ENCODE results near the gene XBP1. TPM values are rescaled to one million over a fixed set of nuclear protein-coding genes. Genes with fewer than 3 reads are reported as not detected.
A peak's percentile ranks its signal among the peaks of the same experiment; 100 is the strongest.

XBP1 gene
- polyA plus RNA-seq, 1 of the 3 experiments (the other 2 are of a cell fraction) = 55.6 TPM

DNA sequence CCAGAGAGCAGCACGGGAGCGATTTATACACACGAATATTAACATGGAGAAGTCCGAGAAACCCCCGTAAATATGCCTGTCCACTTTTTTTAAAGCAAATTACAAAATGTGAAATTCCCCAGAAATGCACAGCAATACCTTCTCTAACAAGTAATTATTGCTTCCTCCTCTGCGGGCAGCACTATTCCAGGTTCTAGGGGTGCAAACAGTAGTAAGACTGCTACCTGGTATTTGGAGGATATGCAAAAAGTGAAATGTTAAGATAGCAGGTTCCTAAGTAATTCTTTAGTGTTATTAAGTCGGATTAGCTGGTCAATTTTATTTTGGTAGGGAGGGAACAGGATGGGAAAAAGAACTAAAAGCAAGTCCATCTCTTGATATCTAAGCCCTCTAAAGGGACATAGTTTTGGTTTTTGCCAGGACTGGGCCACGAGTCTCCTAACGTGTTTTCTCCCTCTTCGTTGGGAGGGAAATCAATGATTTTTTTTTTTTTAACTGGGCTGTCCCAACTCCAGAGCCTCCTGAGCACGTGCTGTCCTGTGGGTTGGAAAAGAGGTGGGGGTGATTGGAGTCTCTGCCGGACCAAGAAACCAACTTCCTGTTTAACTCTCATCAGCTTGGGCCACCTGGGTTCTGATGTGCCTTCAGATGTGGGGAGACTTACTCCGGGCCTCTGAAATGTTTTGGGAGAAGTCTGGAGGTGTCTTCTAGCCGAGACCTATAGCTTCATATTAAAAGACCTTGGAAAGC lies 1.7 kb upstream of the XBP1 start (continued):
- TF ChIP-seq, protein P1, sequence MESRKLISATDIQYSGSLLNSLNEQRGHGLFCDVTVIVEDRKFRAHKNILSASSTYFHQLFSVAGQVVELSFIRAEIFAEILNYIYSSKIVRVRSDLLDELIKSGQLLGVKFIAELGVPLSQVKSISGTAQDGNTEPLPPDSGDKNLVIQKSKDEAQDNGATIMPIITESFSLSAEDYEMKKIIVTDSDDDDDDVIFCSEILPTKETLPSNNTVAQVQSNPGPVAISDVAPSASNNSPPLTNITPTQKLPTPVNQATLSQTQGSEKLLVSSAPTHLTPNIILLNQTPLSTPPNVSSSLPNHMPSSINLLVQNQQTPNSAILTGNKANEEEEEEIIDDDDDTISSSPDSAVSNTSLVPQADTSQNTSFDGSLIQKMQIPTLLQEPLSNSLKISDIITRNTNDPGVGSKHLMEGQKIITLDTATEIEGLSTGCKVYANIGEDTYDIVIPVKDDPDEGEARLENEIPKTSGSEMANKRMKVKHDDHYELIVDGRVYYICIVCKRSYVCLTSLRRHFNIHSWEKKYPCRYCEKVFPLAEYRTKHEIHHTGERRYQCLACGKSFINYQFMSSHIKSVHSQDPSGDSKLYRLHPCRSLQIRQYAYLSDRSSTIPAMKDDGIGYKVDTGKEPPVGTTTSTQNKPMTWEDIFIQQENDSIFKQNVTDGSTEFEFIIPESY (IDR thresholded peaks at IDR 0.05; ENCODE audit: borderline replicate concordance, low read depth) = no peak

DNA sequence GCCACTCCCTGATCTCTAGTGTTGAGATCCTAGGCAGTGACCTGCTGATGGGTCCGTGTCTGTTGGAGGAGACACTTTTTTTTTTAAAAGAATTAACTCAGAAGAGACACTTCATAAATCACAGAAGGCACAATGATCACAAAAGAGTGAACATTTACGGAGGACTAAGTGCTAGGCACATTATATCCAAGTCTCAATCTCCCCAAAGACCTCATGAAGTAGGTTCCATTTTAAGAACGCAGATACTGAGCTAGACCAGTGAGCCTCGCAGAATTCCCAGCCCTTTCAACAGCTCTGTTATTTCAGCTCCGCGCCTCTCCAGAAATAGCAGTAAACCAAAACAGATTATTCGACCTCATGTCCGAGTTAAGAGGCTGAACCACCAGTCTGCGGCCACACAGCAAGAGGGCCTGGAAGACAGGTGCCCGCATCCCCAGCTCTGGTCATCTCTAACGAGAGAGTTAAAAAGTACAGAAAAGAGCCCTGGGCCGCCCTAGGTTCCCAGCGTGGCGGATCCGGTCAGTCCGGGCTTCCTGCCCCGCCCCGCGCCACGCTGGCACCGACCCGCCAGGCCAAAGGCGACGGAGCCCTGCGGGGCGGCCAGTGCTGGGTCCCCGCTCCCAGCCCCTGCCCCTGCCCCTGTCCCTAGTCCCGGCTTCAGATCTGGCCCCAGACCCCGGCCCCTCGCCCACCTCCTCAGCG lies 612 bp downstream of the XBP1 start:
- Histone ChIP-seq H3K27ac (ENCODE audit: low read depth in 2 of 2, low read length in 1 of 2) (peak overlapping the region; percentile 87 to 99), H3K79me2 (ENCODE audit: insufficient read depth) (peaks cover 63% of the 10 kb centered on the region), H3K9me2 (no peaks in the 10 kb centered on the region), H3K4me1 (ENCODE audit: control insufficient read depth in 1 of 2, insufficient read depth in 2 of 2, low read depth in 1 of 2, low read length in 1 of 2) (peaks cover 2 to 11% of the 10 kb centered on the region in 2 experiments; a peak in 1 of 4 replicates), H3K36me3 (replicated peaks in 1 of 2; ENCODE audit: control insufficient read depth in 1 of 2, insufficient read depth in 2 of 2, low read length in 1 of 2) (peaks cover 31 to 47% of the 10 kb centered on the region in 2 experiments), H3K9me3 (no peaks in the 10 kb centered on the region), H3F3A (replicated peaks; ENCODE audit: insufficient read depth) (peaks cover 49% of the 10 kb centered on the region), H3K4me2 (peak overlapping the region; percentile 96), H4K20me1 (ENCODE audit: insufficient read depth) (peaks cover 25% of the 10 kb centered on the region), H3K9ac (peak overlapping the region; percentile 99), H3K27me3 (ENCODE audit: insufficient read depth) (no peaks in the 10 kb centered on the region), H3K4me3 (ENCODE audit: low read depth in 2 of 2, low read length in 1 of 2) (peak overlapping the region; percentile 79 to 95), H2AFZ (ENCODE audit: low read depth) (no peak overlapping the region)
- DNase-seq = peak; percentile 84
- CTCF ChIA-PET = interaction anchor here (0.6 to 4.7 kb wide), 5 partner anchors 27 to 446 kb away, joined by 3 to 17 read pairs (median 6); partner anchors contain the start of gene CCDC117
- 0 out of 2 replicates have a peak, but pooled peaks have one; percentile 21 for TF ChIP-seq SIN3A (IDR thresholded peaks at IDR 0.05; ENCODE audit: borderline replicate concordance, low read depth, low read length)
- peak; percentile 3; the same call in 1 of the 2 replicates for TF ChIP-seq POLR2AphosphoS5 (IDR thresholded peaks at IDR 0.05; ENCODE audit: low read depth, low read length)
- peak; percentile 34; the same call in 1 of the 2 replicates for TF ChIP-seq GABPA (IDR thresholded peaks at IDR 0.05; ENCODE audit: low read depth)
- no peak for TF ChIP-seq ELF1 (IDR thresholded peaks at IDR 0.05)
- 1% methylated on average over 11 of the region's 31 CpGs for WGBS (ENCODE audit: low lambda C conversion rate)
- POLR2A ChIA-PET = interaction anchor here (0.8 to 2.5 kb wide), 13 partner anchors 9 to 887 kb away, joined by 3 to 13 read pairs (median 4); partner anchors contain the start of genes CCDC117, CHEK2 and TTC28

DNA sequence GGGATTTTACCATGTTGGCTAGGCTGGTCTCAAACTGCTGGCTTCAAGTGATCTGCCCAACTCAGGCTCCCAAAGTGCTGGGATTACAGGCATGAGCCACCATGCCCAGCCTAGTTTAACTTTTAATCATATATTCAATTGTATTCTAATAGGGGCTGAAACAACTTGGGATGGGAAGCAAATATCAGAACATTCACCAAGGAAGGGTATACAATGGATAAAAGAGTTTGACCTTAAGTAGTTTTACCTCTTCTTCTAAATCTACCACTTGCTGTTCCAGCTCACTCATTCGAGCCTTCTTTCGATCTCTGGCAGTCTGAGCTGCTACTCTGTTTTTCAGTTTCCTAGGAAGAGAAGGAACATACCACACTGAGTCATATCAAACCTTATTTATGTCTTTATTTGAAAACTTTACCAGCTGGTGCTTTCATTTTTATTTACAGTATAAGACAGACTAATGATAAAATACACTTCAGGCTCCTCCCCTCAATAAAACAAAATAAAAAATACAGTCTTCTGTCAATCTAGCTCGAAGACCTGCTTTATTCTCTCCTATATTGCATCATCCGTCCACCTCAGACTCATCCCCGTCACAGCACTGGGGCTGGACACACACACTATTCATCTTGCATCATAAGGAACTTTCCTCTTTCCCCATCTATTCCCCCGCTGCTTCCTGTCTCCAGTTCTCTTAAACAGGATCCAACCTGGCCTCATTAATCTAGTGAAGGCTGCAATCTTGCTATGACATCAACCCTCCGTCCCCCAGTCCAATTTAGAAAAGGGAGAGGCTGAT lies 1.4 kb downstream of the XBP1 start:
- ChIA-PET POLR2A (interaction anchor here (0.5 to 2.5 kb wide), 12 partner anchors 9 to 212 kb away, joined by 3 to 13 read pairs (median 4); partner anchors contain the start of genes CCDC117, CHEK2 and TTC28), CTCF (interaction anchor here (0.6 to 4.7 kb wide), 7 partner anchors 11 to 447 kb away, joined by 3 to 17 read pairs (median 4); partner anchors contain the start of gene CCDC117)
- peaks cover 56% of the 10 kb centered on the region for H3F3A ChIP-seq (replicated peaks; ENCODE audit: insufficient read depth)
- H3K4me1 ChIP-seq (ENCODE audit: control insufficient read depth in 1 of 2, insufficient read depth in 2 of 2, low read depth in 1 of 2, low read length in 1 of 2) = peaks cover 2 to 11% of the 10 kb centered on the region in 2 experiments; a peak in 1 of 4 replicates
- H3K27me3 ChIP-seq (ENCODE audit: insufficient read depth) = no peaks in the 10 kb centered on the region
- WGBS (ENCODE audit: low lambda C conversion rate) = 9% methylated on average over 7 of the region's 7 CpGs
- peak overlapping the region; percentile 96 for H3K4me2 ChIP-seq
- no peak overlapping the region for H2AFZ ChIP-seq (ENCODE audit: low read depth)
- DNase-seq = peak; percentile 57
- H3K27ac ChIP-seq (ENCODE audit: low read depth in 2 of 2, low read length in 1 of 2) = peak overlapping the region; percentile 87 to 99
- H4K20me1 ChIP-seq (ENCODE audit: insufficient read depth) = peaks cover 33% of the 10 kb centered on the region
- H3K9ac ChIP-seq = peak overlapping the region; percentile 99
- H3K79me2 ChIP-seq (ENCODE audit: insufficient read depth) = peaks cover 69% of the 10 kb centered on the region
- H3K4me3 ChIP-seq (ENCODE audit: low read depth in 2 of 2, low read length in 1 of 2) = peak overlapping the region; percentile 79 to 95
- H3K36me3 ChIP-seq (replicated peaks in 1 of 2; ENCODE audit: control insufficient read depth in 1 of 2, insufficient read depth in 2 of 2, low read length in 1 of 2) = peaks cover 39 to 54% of the 10 kb centered on the region in 2 experiments
- no peaks in the 10 kb centered on the region for H3K9me2 ChIP-seq
- H3K9me3 ChIP-seq = no peaks in the 10 kb centered on the region
- TF ChIP-seq, protein P1 (IDR thresholded peaks at IDR 0.05; ENCODE audit: borderline replicate concordance, low read depth) = no peak
- TF ChIP-seq ELF1 (IDR thresholded peaks at IDR 0.05) (no peak), TCF12 (IDR thresholded peaks at IDR 0.05) (no peak), GABPA (IDR thresholded peaks at IDR 0.05; ENCODE audit: low read depth) (no peak), YY1 (IDR thresholded peaks at IDR 0.05; ENCODE audit: low read depth) (no peak), FOXJ3 (CRISPR knock-in tag; IDR thresholded peaks at IDR 0.05) (no peak), RXRA (IDR thresholded peaks at IDR 0.05; ENCODE audit: borderline replicate concordance, low read depth) (no peak), POLR2AphosphoS5 (IDR thresholded peaks at IDR 0.05; ENCODE audit: low read depth, low read length) (peak; percentile 49), NFIC (IDR thresholded peaks at IDR 0.05; ENCODE audit: borderline replicate concordance) (no peak), GATA2 (CRISPR knock-in tag; IDR thresholded peaks at IDR 0.05) (0 out of 2 replicates have a peak, but pooled peaks have one; percentile 7), NRF1 (IDR thresholded peaks at IDR 0.05; ENCODE audit: low read depth, low read length) (no peak), EZH2phosphoT487 (IDR thresholded peaks at IDR 0.05; ENCODE audit: borderline replicate concordance, low read depth) (no peak)
- TF ChIP-seq, protein P2, sequence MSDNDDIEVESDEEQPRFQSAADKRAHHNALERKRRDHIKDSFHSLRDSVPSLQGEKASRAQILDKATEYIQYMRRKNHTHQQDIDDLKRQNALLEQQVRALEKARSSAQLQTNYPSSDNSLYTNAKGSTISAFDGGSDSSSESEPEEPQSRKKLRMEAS (IDR thresholded peaks at IDR 0.05; ENCODE audit: low read depth) = peak; percentile 50; the same call in 1 of the 2 replicates
- TF ChIP-seq, protein P3, sequence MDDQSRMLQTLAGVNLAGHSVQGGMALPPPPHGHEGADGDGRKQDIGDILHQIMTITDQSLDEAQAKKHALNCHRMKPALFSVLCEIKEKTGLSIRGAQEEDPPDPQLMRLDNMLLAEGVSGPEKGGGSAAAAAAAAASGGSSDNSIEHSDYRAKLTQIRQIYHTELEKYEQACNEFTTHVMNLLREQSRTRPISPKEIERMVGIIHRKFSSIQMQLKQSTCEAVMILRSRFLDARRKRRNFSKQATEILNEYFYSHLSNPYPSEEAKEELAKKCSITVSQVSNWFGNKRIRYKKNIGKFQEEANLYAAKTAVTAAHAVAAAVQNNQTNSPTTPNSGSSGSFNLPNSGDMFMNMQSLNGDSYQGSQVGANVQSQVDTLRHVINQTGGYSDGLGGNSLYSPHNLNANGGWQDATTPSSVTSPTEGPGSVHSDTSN (IDR thresholded peaks at IDR 0.05) = no peak
